HepG2 (cell line): ENCODE measurements around the gene SSBP2. TPM values are rescaled to one million over a fixed set of nuclear protein-coding genes. Genes with fewer than 3 reads are reported as not detected.

Experiments
- ATAC-seq: fragments of 200-7000 bp; cut with Tn5 transposase; 3 replicates; pipeline ENCODE4 v1.9.1; 2020; ENCODE audit warnings: mild to moderate bottlenecking, moderate library complexity
- BruUV-seq: library from RNA; stranded (reverse); fragments of 400-500 nt; replicated peaks from 2 replicates; lab custom pipeline; 2021; lab: Mats Ljungman, UMichigan
- CTCF ChIA-PET: fragments of 300-600 bp; formaldehyde crosslinking; extraction: SDS; loops from one replicate; lab custom pipeline; 2021; ENCODE audit warnings: low total read pairs, inconsistent platforms, low intra/inter-chr PET ratio; lab: Yijun Ruan, JAX
- POLR2A ChIA-PET: fragments of 350-600 bp; sonication (Branson Sonifier 250); formaldehyde crosslinking; loops from one replicate; lab custom pipeline; 2020; ENCODE audit warnings: antibody characterized with exemption, inconsistent platforms; lab: Yijun Ruan, JAX
- DNase-seq: peaks from one replicate; pipeline ENCODE4 v3.0.0-alpha.2; 2015; ENCODE audit warnings: low spot score
- FAIRE-seq: peaks from 3 replicates; lab custom pipeline; 2011; peaks lifted over from hg19 to GRCh38; lab: Jason Lieb, UNC
- H2AFZ ChIP-seq: one replicate; pipeline ENCODE4 v1.6.1; 2011; ENCODE audit warnings: low read length, inconsistent platforms
- H3K27ac ChIP-seq: fragments of 300-600 bp; 3 replicates; pipeline ENCODE4 v1.8.0; 2011; ENCODE audit warnings: mixed run types, mild to moderate bottlenecking, mixed read lengths, low read length, inconsistent platforms; ENCODE audit not compliant: insufficient read depth; ENCODE audit errors: extremely low read length
- H3K27me3 ChIP-seq, 2 experiments: fragments of 200-600 bp in 1 of 2; 2 replicates in 1 of 2; 3 replicates in 1 of 2; pipeline versions ENCODE4 v1.6.0 to v1.8.0; 2011; ENCODE audit warnings: low read length in 2 of 2, mild to moderate bottlenecking in 2 of 2, moderate library complexity in 2 of 2, inconsistent platforms in 1 of 2; ENCODE audit not compliant: insufficient read depth in 2 of 2, control insufficient read depth in 1 of 2
- H3K36me3 ChIP-seq, 2 experiments: fragments of 200-600 bp in 1 of 2; replicated peaks in 1 of 2; 2 replicates in 1 of 2; 3 replicates in 1 of 2; pipeline versions ENCODE4 v1.5.1 to v1.8.0; 2011; ENCODE audit warnings: low read length in 2 of 2, inconsistent platforms in 1 of 2; ENCODE audit not compliant: insufficient read depth in 2 of 2, control insufficient read depth in 1 of 2
- H3K4me1 ChIP-seq: 2 replicates; pipeline ENCODE4 v1.5.1; 2012; ENCODE audit warnings: low read length, inconsistent platforms; ENCODE audit not compliant: insufficient read depth
- H3K4me2 ChIP-seq: 2 replicates; pipeline ENCODE4 v1.6.0; 2011; ENCODE audit warnings: low read depth, low read length, inconsistent platforms
- H3K4me3 ChIP-seq, 3 experiments: fragments of 200-600 bp in 1 of 3; sonication (generic), shearing (Covaris generic) in 1 of 3; replicated peaks in 1 of 3; 2 replicates each; pipeline ENCODE4 v1.5.1; 2011 to 2016; ENCODE audit warnings: low read length in 3 of 3, inconsistent platforms in 2 of 3, low read depth in 2 of 3, mild to moderate bottlenecking in 2 of 3, control low read depth in 1 of 3, mixed read lengths in 1 of 3; ENCODE audit not compliant: insufficient read depth in 1 of 3
- H3K79me2 ChIP-seq: one replicate; pipeline ENCODE4 v1.6.1; 2011; ENCODE audit warnings: low read length, inconsistent platforms; ENCODE audit not compliant: insufficient read depth
- H3K9ac ChIP-seq: 2 replicates; pipeline ENCODE4 v1.6.0; 2011; ENCODE audit warnings: mild to moderate bottlenecking, low read depth, low read length, inconsistent platforms; ENCODE audit not compliant: insufficient read depth
- H3K9me3 ChIP-seq: 2 replicates; pipeline ENCODE4 v1.5.1; 2012; ENCODE audit warnings: mild to moderate bottlenecking, low read length
- H4K20me1 ChIP-seq: 2 replicates; pipeline ENCODE4 v1.6.0; 2011; ENCODE audit warnings: inconsistent platforms, mild to moderate bottlenecking, low read length, moderate library complexity; ENCODE audit not compliant: insufficient read depth
- KDM5B ChIP-seq: sonication (generic); formaldehyde crosslinking; IDR thresholded peaks from 2 replicates; pipeline ENCODE4 v1.4.0; 2020; ENCODE audit warnings: missing genetic modification reagents, mild to moderate bottlenecking, borderline replicate concordance
- PLRG1 ChIP-seq: fragments of 450-650 bp; conservative IDR thresholded peaks from 2 replicates; pipeline ENCODE4 v1.6.1; 2016
- RAD21 ChIP-seq: fragments of 450-650 bp; formaldehyde crosslinking; IDR thresholded peaks from 2 replicates; pipeline ENCODE4 v1.5.0; 2020; ENCODE audit warnings: mild to moderate bottlenecking
- RXRA ChIP-seq: sonication (generic); formaldehyde crosslinking; IDR thresholded peaks from 2 replicates; pipeline ENCODE4 v1.5.1; 2020; ENCODE audit warnings: missing genetic modification reagents
- SMC3 ChIP-seq: IDR thresholded peaks from 2 replicates; pipeline ENCODE4 v1.6.1; 2011; ENCODE audit warnings: low read length, improper control_type of control experiment
- SOX13 ChIP-seq, 3 experiments: fragments of 450-650 bp in 1 of 3; sonication (generic) in 1 of 3; formaldehyde crosslinking in 1 of 3; IDR thresholded peaks in 2 of 3; conservative IDR thresholded peaks in 1 of 3; 2 replicates each; pipeline versions ENCODE4 v1.5.0 to v1.6.1; 2016 to 2020; ENCODE audit warnings: antibody characterized with exemption in 1 of 3, mild to moderate bottlenecking in 1 of 3, missing compliant biosample characterization in 1 of 3, missing genetic modification reagents in 1 of 3, moderate library complexity in 1 of 3
- SP1 ChIP-seq, 2 experiments: fragments of 450-650 bp in 1 of 2; sonication (generic) in 1 of 2; formaldehyde crosslinking in 1 of 2; IDR thresholded peaks; 2 replicates each; pipeline versions ENCODE4 v1.4.0 to v1.6.1; 2016 to 2020; ENCODE audit warnings: missing genetic modification reagents in 1 of 2
- STAG1 ChIP-seq: sonication (generic); formaldehyde crosslinking; IDR thresholded peaks from 2 replicates; pipeline ENCODE4 v1.4.0; 2020; ENCODE audit warnings: missing genetic modification reagents
- TCF7 ChIP-seq: sonication (generic); IDR thresholded peaks from 2 replicates; pipeline ENCODE4 v1.6.1; 2016; ENCODE audit warnings: antibody characterized with exemption, low read depth
- ZFP82 ChIP-seq: sonication (generic); formaldehyde crosslinking; IDR thresholded peaks from 2 replicates; pipeline ENCODE4 v1.5.1; 2020; ENCODE audit warnings: mild to moderate bottlenecking, missing genetic modification reagents, borderline replicate concordance
- ZFX ChIP-seq: sonication (generic); formaldehyde crosslinking; IDR thresholded peaks from 2 replicates; pipeline ENCODE4 v1.4.0; 2020; ENCODE audit warnings: mild to moderate bottlenecking, low read depth, missing genetic modification reagents, moderate library complexity
- ZNF275 ChIP-seq: sonication (generic); formaldehyde crosslinking; IDR thresholded peaks from 2 replicates; pipeline ENCODE4 v1.8.0; 2022; ENCODE audit warnings: missing genetic modification reagents, mild to moderate bottlenecking, inconsistent platforms, borderline replicate concordance
- ZNF567 ChIP-seq: sonication (generic); formaldehyde crosslinking; IDR thresholded peaks from 2 replicates; pipeline ENCODE4 v1.8.1; 2023; ENCODE audit warnings: mild to moderate bottlenecking, missing genetic modification reagents, borderline replicate concordance
- ZNF7 ChIP-seq: IDR thresholded peaks from 2 replicates; pipeline ENCODE4 v1.6.1; 2016; ENCODE audit warnings: missing biosample characterization, missing genetic modification reagents
- ZNF740 ChIP-seq: sonication (generic); formaldehyde crosslinking; IDR thresholded peaks from 2 replicates; pipeline ENCODE4 v1.4.0; 2020; ENCODE audit warnings: missing genetic modification reagents
- WGBS: methylation state at CpG from one replicate; pipeline ENCODE4 v1.1.6; 2017; ENCODE audit warnings: low lambda C conversion rate; 5-methylcytosine and 5-hydroxymethylcytosine counted together
- in situ Hi-C: cut with HindIII; loops from 2 replicates; pipeline ENCODE4 v1.10.0; 2017; ENCODE audit warnings: low pct_unique_long_range_greater_than_20kb; ENCODE audit not compliant: extremely low pct_ligation_motif_present
- intact Hi-C: fragments of 100-400 bp; cut with micrococcal nuclease; formaldehyde crosslinking; loops from one replicate; pipeline ENCODE4 v1.10.0; 2022; ENCODE audit not compliant: unreplicated experiment
- polyA plus RNA-seq, 8 experiments: library from polyadenylated mRNA; depleted of rRNA in 3 of 8; stranded (reverse) in 7 of 8; unstranded in 1 of 8; fragments of >200 nt; fragmentation: Illumina TruSeq in 4 of 8; extraction: Trizol in 4 of 8; gene quantifications; 2 replicates each; pipeline versions ENCODE4 v1.2.1 to v1.2.3, GENCODE V29; 2011 to 2016; ENCODE audit warnings: low read depth in 4 of 8, missing spikeins in 1 of 8, mixed read lengths in 1 of 8; ENCODE audit not compliant: insufficient read depth in 1 of 8
- total RNA-seq, 5 experiments: library from RNA; depleted of rRNA; stranded (reverse); fragments of >200 nt; fragmentation: Illumina TruSeq; extraction: Trizol; gene quantifications; 2 replicates each; pipeline ENCODE4 v1.2.3, GENCODE V29; 2016; ENCODE audit warnings: low read depth in 1 of 5
- TF ChIP-seq, protein P1 (sequence below): sonication (generic); formaldehyde crosslinking; IDR thresholded peaks from 2 replicates; pipeline ENCODE4 v1.5.1; 2020; ENCODE audit warnings: missing genetic modification reagents, mild to moderate bottlenecking, borderline replicate concordance
- TF ChIP-seq, protein P2 (sequence below): sonication (generic); formaldehyde crosslinking; IDR thresholded peaks from 2 replicates; pipeline ENCODE4 v1.4.0; 2020; ENCODE audit warnings: missing genetic modification reagents
- TF ChIP-seq, protein P3 (sequence below): sonication (generic); formaldehyde crosslinking; IDR thresholded peaks from 2 replicates; pipeline ENCODE4 v1.5.0; 2020; ENCODE audit warnings: missing genetic modification reagents

Gene SSBP2
- total and polyA plus RNA-seq, 2 of the 13 experiments (the other 11 are each of a cell fraction or from before 2014, with no cell fraction given): 0.16 TPM; not detected in 1

DNA sequence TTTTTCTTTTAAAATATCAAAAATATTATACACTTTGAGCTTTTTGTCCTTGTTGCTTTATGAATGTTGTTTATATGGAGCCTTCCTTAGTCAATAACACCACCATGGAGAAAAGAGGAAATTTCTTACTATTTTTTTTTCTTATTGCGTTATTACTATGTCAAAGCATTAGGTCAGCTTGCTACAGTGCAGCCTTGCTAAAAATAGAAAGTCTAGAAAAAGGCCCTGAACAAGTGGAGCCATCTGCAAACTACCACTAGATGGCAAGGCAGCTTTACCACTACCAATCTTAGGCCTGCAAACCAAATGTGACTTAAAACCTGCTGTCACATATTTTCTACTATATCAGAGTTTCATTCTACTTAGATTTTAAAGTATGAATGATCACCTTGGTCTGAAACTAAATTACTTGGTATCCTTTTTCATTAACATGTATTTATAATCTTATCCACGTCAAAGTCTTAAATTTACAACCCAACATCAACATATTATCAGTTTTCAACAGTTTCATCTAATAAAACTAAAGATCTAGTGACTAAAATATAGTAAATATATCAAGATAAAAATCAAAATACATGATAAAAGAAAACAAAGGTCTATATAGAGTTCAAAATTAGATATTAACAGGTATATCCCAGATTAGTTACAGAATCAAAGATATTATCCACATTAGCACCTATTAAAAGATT lies 243.9 kb downstream of the SSBP2 start:
- DNase-seq (peak; percentile 45), FAIRE-seq (peak; percentile 71), ATAC-seq (peak; percentile 96)
- WGBS: 8% methylated on average over 2 of the region's 2 CpGs
- no peaks in the 10 kb centered on the region for H3K36me3 ChIP-seq
- H3K79me2 ChIP-seq: no peaks in the 10 kb centered on the region
- H3K27ac ChIP-seq: no peak overlapping the region
- no TSS peak for BruUV-seq
- no peak overlapping the region for H3K4me2 ChIP-seq
- no peaks in the 10 kb centered on the region for H3K27me3 ChIP-seq
- no peak overlapping the region for H3K9ac ChIP-seq
- in situ Hi-C loops (loop anchor here (5.0 to 25.0 kb wide), 2 partner anchors 330 to 655 kb away; no protein-coding TSS in a partner anchor), intact Hi-C loops (loop anchor here (1.0 to 10.0 kb wide), 4 partner anchors 82 to 718 kb away; no protein-coding TSS in a partner anchor)
- ChIA-PET POLR2A (no interaction called here), CTCF (interaction anchor here (1.6 to 1.9 kb wide), 2 partner anchors 659 to 719 kb away, joined by 7 to 10 read pairs; no protein-coding TSS in a partner anchor)
- no peak overlapping the region for H3K4me3 ChIP-seq
- no peaks in the 10 kb centered on the region for H3K9me3 ChIP-seq
- H4K20me1 ChIP-seq: no peaks in the 10 kb centered on the region
- H3K4me1 ChIP-seq: no peaks in the 10 kb centered on the region
- no peak overlapping the region for H2AFZ ChIP-seq
- no peak for TF ChIP-seq RXRA (CRISPR knock-in tag)
- no peak for TF ChIP-seq ZFP82 (CRISPR knock-in tag)
- no peak for TF ChIP-seq PLRG1
- TF ChIP-seq SP1 (IDR thresholded peaks at IDR 0.05): no peak
- no peak for TF ChIP-seq SP1 (CRISPR knock-in tag; IDR thresholded peaks at IDR 0.05)
- TF ChIP-seq, protein P1, sequence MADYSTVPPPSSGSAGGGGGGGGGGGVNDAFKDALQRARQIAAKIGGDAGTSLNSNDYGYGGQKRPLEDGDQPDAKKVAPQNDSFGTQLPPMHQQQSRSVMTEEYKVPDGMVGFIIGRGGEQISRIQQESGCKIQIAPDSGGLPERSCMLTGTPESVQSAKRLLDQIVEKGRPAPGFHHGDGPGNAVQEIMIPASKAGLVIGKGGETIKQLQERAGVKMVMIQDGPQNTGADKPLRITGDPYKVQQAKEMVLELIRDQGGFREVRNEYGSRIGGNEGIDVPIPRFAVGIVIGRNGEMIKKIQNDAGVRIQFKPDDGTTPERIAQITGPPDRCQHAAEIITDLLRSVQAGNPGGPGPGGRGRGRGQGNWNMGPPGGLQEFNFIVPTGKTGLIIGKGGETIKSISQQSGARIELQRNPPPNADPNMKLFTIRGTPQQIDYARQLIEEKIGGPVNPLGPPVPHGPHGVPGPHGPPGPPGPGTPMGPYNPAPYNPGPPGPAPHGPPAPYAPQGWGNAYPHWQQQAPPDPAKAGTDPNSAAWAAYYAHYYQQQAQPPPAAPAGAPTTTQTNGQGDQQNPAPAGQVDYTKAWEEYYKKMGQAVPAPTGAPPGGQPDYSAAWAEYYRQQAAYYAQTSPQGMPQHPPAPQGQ (CRISPR knock-in tag): no peak
- TF ChIP-seq, protein P2, sequence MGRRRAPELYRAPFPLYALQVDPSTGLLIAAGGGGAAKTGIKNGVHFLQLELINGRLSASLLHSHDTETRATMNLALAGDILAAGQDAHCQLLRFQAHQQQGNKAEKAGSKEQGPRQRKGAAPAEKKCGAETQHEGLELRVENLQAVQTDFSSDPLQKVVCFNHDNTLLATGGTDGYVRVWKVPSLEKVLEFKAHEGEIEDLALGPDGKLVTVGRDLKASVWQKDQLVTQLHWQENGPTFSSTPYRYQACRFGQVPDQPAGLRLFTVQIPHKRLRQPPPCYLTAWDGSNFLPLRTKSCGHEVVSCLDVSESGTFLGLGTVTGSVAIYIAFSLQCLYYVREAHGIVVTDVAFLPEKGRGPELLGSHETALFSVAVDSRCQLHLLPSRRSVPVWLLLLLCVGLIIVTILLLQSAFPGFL (CRISPR knock-in tag): no peak
- peak; percentile 82 for TF ChIP-seq STAG1 (CRISPR knock-in tag)
- TF ChIP-seq SOX13 (IDR thresholded peaks at IDR 0.05): no peak
- TF ChIP-seq SOX13 (CRISPR knock-in tag; conservative IDR thresholded peaks at IDR 0.05 in 1 of 2, IDR thresholded peaks at IDR 0.05 in 1 of 2): no peak
- TF ChIP-seq KDM5B (CRISPR knock-in tag): no peak
- TF ChIP-seq ZNF567: no peak
- TF ChIP-seq TCF7: no peak
- peak; percentile 48; the same call in 1 of the 2 replicates for TF ChIP-seq RAD21
- TF ChIP-seq, protein P3, sequence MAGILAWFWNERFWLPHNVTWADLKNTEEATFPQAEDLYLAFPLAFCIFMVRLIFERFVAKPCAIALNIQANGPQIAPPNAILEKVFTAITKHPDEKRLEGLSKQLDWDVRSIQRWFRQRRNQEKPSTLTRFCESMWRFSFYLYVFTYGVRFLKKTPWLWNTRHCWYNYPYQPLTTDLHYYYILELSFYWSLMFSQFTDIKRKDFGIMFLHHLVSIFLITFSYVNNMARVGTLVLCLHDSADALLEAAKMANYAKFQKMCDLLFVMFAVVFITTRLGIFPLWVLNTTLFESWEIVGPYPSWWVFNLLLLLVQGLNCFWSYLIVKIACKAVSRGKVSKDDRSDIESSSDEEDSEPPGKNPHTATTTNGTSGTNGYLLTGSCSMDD: no peak
- no peak for TF ChIP-seq ZNF275 (CRISPR knock-in tag)
- peak; percentile 75 for TF ChIP-seq SMC3
- TF ChIP-seq ZFX (CRISPR knock-in tag): 0 out of 2 replicates have a peak, but pooled peaks have one; percentile 24
- TF ChIP-seq ZNF7: no peak
- no peak for TF ChIP-seq ZNF740 (CRISPR knock-in tag)
